GM21619 (cell line): ENCODE results near the gene EPHA2.

Experiments
- ATAC-seq: cut with Tn5 transposase; IDR thresholded peaks from one replicate; pipeline ENCODE4 v1.9.1; 2021; ENCODE audit not compliant: unreplicated experiment

EPHA2 gene

GRCh38 chr1:16151196-16151994 lies 4.5 kb downstream of the EPHA2 start:
- ATAC-seq = no peak

- no peak for ATAC-seq
Measured at GRCh38 chr1:16150508-16150907, 5.4 kb downstream of the EPHA2 start.

- no peak for ATAC-seq
Measured at GRCh38 chr1:16149702-16150488, 6.0 kb downstream of the EPHA2 start.

- no peak for ATAC-seq
Measured at GRCh38 chr1:16149146-16149545, 6.7 kb downstream of the EPHA2 start.

- no peak for ATAC-seq
Measured at GRCh38 chr1:16148329-16149092, 7.4 kb downstream of the EPHA2 start.

- no peak for ATAC-seq
Measured at GRCh38 chr1:16147156-16147926, 8.5 kb downstream of the EPHA2 start.

- no peak for ATAC-seq
Measured at GRCh38 chr1:16146279-16147155, 9.4 kb downstream of the EPHA2 start.

- no peak for ATAC-seq
Measured at GRCh38 chr1:16145662-16146278, 10.1 kb downstream of the EPHA2 start.

- ATAC-seq = no peak
Measured at GRCh38 chr1:16145030-16145661, 10.7 kb downstream of the EPHA2 start.

- no peak for ATAC-seq
Measured at GRCh38 chr1:16144325-16145029, 11.4 kb downstream of the EPHA2 start.

- ATAC-seq = no peak
Measured at GRCh38 chr1:16143566-16144324, 12.1 kb downstream of the EPHA2 start.

- ATAC-seq = no peak
Measured at GRCh38 chr1:16143005-16143565, 12.8 kb downstream of the EPHA2 start.

GRCh38 chr1:16142383-16142995 lies 13.4 kb downstream of the EPHA2 start:
- ATAC-seq = no peak

- no peak for ATAC-seq
Measured at GRCh38 chr1:16141573-16142336, 14.1 kb downstream of the EPHA2 start.

- ATAC-seq = no peak
Measured at GRCh38 chr1:16140068-16140596, 15.7 kb downstream of the EPHA2 start.

- no peak for ATAC-seq
Measured at GRCh38 chr1:16139473-16139962, 16.4 kb downstream of the EPHA2 start.
